WTC11 (cell line): ENCODE results near the gene FRMD4B. TPM values are rescaled to one million over a fixed set of nuclear protein-coding genes. Genes with fewer than 3 reads are reported as not detected.

Experiments used
- ATAC-seq: fragments of 200-7000 bp; cut with Tn5 transposase; 2 replicates; pipeline ENCODE4 v1.10.0; 2021; ENCODE audit warnings: mild to moderate bottlenecking, moderate library complexity
- CTCF ChIA-PET: fragments of 300-600 bp; sonication (Branson Sonifier 250); formaldehyde crosslinking; loops from one replicate; lab custom pipeline; 2021; ENCODE audit warnings: antibody characterized with exemption; lab: Charles Lee
- POLR2A ChIA-PET: fragments of 350-600 bp; sonication (Branson Sonifier 250); formaldehyde crosslinking; loops from one replicate; lab custom pipeline; 2021; ENCODE audit warnings: antibody characterized with exemption; lab: Charles Lee
- DNase-seq: peaks from one replicate; pipeline ENCODE4 v3.0.0; 2021; ENCODE audit warnings: low spot score
- H3K27ac Mint-ChIP-seq: 2 replicates; pipeline ENCODE4 v1.8.0; 2021; ENCODE audit warnings: mixed read lengths
- H3K27me3 Mint-ChIP-seq: 2 replicates; pipeline ENCODE4 v1.8.0; 2021; ENCODE audit warnings: low read depth, mild to moderate bottlenecking, moderate library complexity, mixed read lengths
- H3K36me3 Mint-ChIP-seq: 2 replicates; pipeline ENCODE4 v1.8.0; 2021; ENCODE audit warnings: mixed read lengths
- H3K4me1 Mint-ChIP-seq: 2 replicates; pipeline ENCODE4 v1.8.0; 2022; ENCODE audit warnings: mixed read lengths
- H3K4me3 Mint-ChIP-seq: 2 replicates; pipeline ENCODE4 v1.8.0; 2021; ENCODE audit warnings: mild to moderate bottlenecking, moderate library complexity, mixed read lengths
- H3K9me3 Mint-ChIP-seq: 2 replicates; pipeline ENCODE4 v1.8.0; 2021; ENCODE audit warnings: mixed read lengths
- AFF4 ChIP-seq: sonication (generic); formaldehyde crosslinking; IDR thresholded peaks from 2 replicates; pipeline ENCODE4 v1.8.1; 2023; ENCODE audit warnings: mild to moderate bottlenecking, missing genetic modification reagents, borderline replicate concordance
- ATF1 ChIP-seq: sonication (generic); formaldehyde crosslinking; IDR thresholded peaks from 2 replicates; pipeline ENCODE4 v1.8.1; 2023; ENCODE audit warnings: mild to moderate bottlenecking, moderate library complexity, missing genetic modification reagents
- CBFB ChIP-seq: sonication (generic); formaldehyde crosslinking; IDR thresholded peaks from 2 replicates; pipeline ENCODE4 v1.8.1; 2022; ENCODE audit warnings: mild to moderate bottlenecking, low read depth, missing genetic modification reagents
- E2F1 ChIP-seq: sonication (generic); formaldehyde crosslinking; IDR thresholded peaks from 2 replicates; pipeline ENCODE4 v1.8.0; 2022; ENCODE audit warnings: mild to moderate bottlenecking, missing genetic modification reagents
- E2F4 ChIP-seq: sonication (generic); formaldehyde crosslinking; IDR thresholded peaks from 2 replicates; pipeline ENCODE4 v1.8.1; 2022; ENCODE audit warnings: low read depth, mild to moderate bottlenecking, moderate library complexity, missing genetic modification reagents, borderline replicate concordance
- ELF4 ChIP-seq: sonication (generic); formaldehyde crosslinking; IDR thresholded peaks from 2 replicates; pipeline ENCODE4 v1.8.1; 2022; ENCODE audit warnings: low read depth, mild to moderate bottlenecking, moderate library complexity, missing genetic modification reagents
- ERG ChIP-seq: fragments of 250-450 bp; sonication (Bioruptor Pico); IDR thresholded peaks from 2 replicates; pipeline ENCODE4 v1.8.0; 2021; ENCODE audit warnings: mild to moderate bottlenecking
- FOXJ3 ChIP-seq: sonication (generic); formaldehyde crosslinking; IDR thresholded peaks from 2 replicates; pipeline ENCODE4 v1.9.0; 2021; ENCODE audit warnings: missing genetic modification reagents, mild to moderate bottlenecking, borderline replicate concordance
- GTF2I ChIP-seq: fragments of 250-450 bp; sonication (Bioruptor Pico); conservative IDR thresholded peaks from 2 replicates; pipeline ENCODE4 v1.4.0; 2021; ENCODE audit warnings: mild to moderate bottlenecking
- MAX ChIP-seq: sonication (generic); formaldehyde crosslinking; IDR thresholded peaks from 2 replicates; pipeline ENCODE4 v1.8.0; 2022; ENCODE audit warnings: mild to moderate bottlenecking, missing genetic modification reagents
- MLX ChIP-seq: sonication (generic); formaldehyde crosslinking; IDR thresholded peaks from 2 replicates; pipeline ENCODE4 v1.8.1; 2023; ENCODE audit warnings: mild to moderate bottlenecking, missing genetic modification reagents, moderate library complexity
- NFYB ChIP-seq: sonication (generic); formaldehyde crosslinking; conservative IDR thresholded peaks from 2 replicates; pipeline ENCODE4 v1.8.0; 2022; ENCODE audit warnings: low read depth, missing genetic modification reagents
- RELA ChIP-seq: sonication (generic); formaldehyde crosslinking; IDR thresholded peaks from 2 replicates; pipeline ENCODE4 v1.8.1; 2022; ENCODE audit warnings: missing genetic modification reagents, mild to moderate bottlenecking, borderline replicate concordance
- SMAD3 ChIP-seq: sonication (generic); formaldehyde crosslinking; IDR thresholded peaks from 2 replicates; pipeline ENCODE4 v1.8.0; 2022; ENCODE audit warnings: missing genetic modification reagents, mild to moderate bottlenecking, borderline replicate concordance
- SP1 ChIP-seq: sonication (generic); formaldehyde crosslinking; conservative IDR thresholded peaks from 2 replicates; pipeline ENCODE4 v1.8.1; 2022; ENCODE audit warnings: missing genetic modification reagents
- TEAD4 ChIP-seq: sonication (generic); formaldehyde crosslinking; IDR thresholded peaks from 2 replicates; pipeline ENCODE4 v1.8.0; 2022; ENCODE audit warnings: mild to moderate bottlenecking, missing genetic modification reagents
- ZMAT4 ChIP-seq: fragments of 250-450 bp; sonication (Bioruptor Pico); IDR thresholded peaks from 2 replicates; pipeline ENCODE4 v1.9.0; 2021; ENCODE audit warnings: mild to moderate bottlenecking
- ZNF263 ChIP-seq: sonication (generic); formaldehyde crosslinking; IDR thresholded peaks from 2 replicates; pipeline ENCODE4 v1.8.1; 2022; ENCODE audit warnings: low read depth, mild to moderate bottlenecking, moderate library complexity, missing genetic modification reagents
- ZNF317 ChIP-seq: sonication (generic); formaldehyde crosslinking; IDR thresholded peaks from 2 replicates; pipeline ENCODE4 v1.8.1; 2023; ENCODE audit warnings: low read depth, mild to moderate bottlenecking, moderate library complexity, missing genetic modification reagents, borderline replicate concordance
- total RNA-seq: library from RNA; stranded (reverse); gene quantifications from 3 replicates; pipeline ENCODE4 v1.2.3, GENCODE V29; 2021

FRMD4B gene
- total RNA-seq, 1 experiment from 2014 or later, result 6.7 TPM

- TF ChIP-seq ELF4 (CRISPR knock-in tag) (no peak), ZNF263 (CRISPR knock-in tag) (no peak), NFYB (CRISPR knock-in tag) (no peak), AFF4 (CRISPR knock-in tag) (no peak), GTF2I (CRISPR knock-in tag) (no peak), E2F4 (CRISPR knock-in tag) (no peak), ERG (no peak), CBFB (CRISPR knock-in tag) (no peak), E2F1 (CRISPR knock-in tag) (no peak), ZMAT4 (no peak), FOXJ3 (CRISPR knock-in tag) (no peak), RELA (no peak)
- CTCF ChIA-PET, result interaction anchor here (0.7 kb wide), 1 partner anchor 40 kb away, joined by 3 read pairs; no protein-coding TSS in a partner anchor
- Mint-ChIP-seq H3K9me3 (no peaks in the 10 kb centered on the region), H3K4me3 (no peak overlapping the region), H3K27me3 (no peaks in the 10 kb centered on the region), H3K36me3 (no peaks in the 10 kb centered on the region), H3K4me1 (no peaks in the 10 kb centered on the region), H3K27ac (no peak overlapping the region)
- POLR2A ChIA-PET, result no interaction called here
- DNase-seq, result no peak
- no peak for ATAC-seq
Measured at GRCh38 chr3:69370156-69370883, 15.6 kb downstream of the FRMD4B start.

- Mint-ChIP-seq H3K27me3 (no peaks in the 10 kb centered on the region), H3K36me3 (no peaks in the 10 kb centered on the region), H3K4me3 (no peak overlapping the region), H3K27ac (no peak overlapping the region), H3K4me1 (no peaks in the 10 kb centered on the region), H3K9me3 (no peaks in the 10 kb centered on the region)
- DNase-seq (no peak), ATAC-seq (no peak)
- CTCF ChIA-PET, result interaction anchor here (0.9 kb wide), 1 partner anchor 13 kb away, joined by 3 read pairs; no protein-coding TSS in a partner anchor
- TF ChIP-seq FOXJ3 (CRISPR knock-in tag) (no peak), ELF4 (CRISPR knock-in tag) (no peak), ZNF263 (CRISPR knock-in tag) (no peak), SMAD3 (CRISPR knock-in tag) (no peak), TEAD4 (no peak), SP1 (CRISPR knock-in tag) (no peak), NFYB (CRISPR knock-in tag) (no peak), MLX (CRISPR knock-in tag) (no peak), ATF1 (CRISPR knock-in tag) (no peak), MAX (CRISPR knock-in tag) (no peak), ZNF317 (CRISPR knock-in tag) (no peak)
- POLR2A ChIA-PET, result interaction anchor here (0.7 kb wide), 1 partner anchor 8 kb away, joined by 4 read pairs; no protein-coding TSS in a partner anchor
Measured at GRCh38 chr3:69368129-69368741, 17.7 kb downstream of the FRMD4B start.
